HepG2 (cell line): ENCODE data around the gene CDK14. TPM values are rescaled to one million over a fixed set of nuclear protein-coding genes. Genes with fewer than 3 reads are reported as not detected.

Experiments
- ATAC-seq: fragments of 200-7000 bp; cut with Tn5 transposase; 3 replicates; pipeline ENCODE4 v1.9.1; 2020; ENCODE audit warnings: mild to moderate bottlenecking, moderate library complexity
- BruUV-seq: library from RNA; stranded (reverse); fragments of 400-500 nt; replicated peaks from 2 replicates; lab custom pipeline; 2021; lab: Mats Ljungman, UMichigan
- CTCF ChIA-PET: fragments of 300-600 bp; formaldehyde crosslinking; extraction: SDS; loops from one replicate; lab custom pipeline; 2021; ENCODE audit warnings: low total read pairs, inconsistent platforms, low intra/inter-chr PET ratio; lab: Yijun Ruan, JAX
- POLR2A ChIA-PET: fragments of 350-600 bp; sonication (Branson Sonifier 250); formaldehyde crosslinking; loops from one replicate; lab custom pipeline; 2020; ENCODE audit warnings: antibody characterized with exemption, inconsistent platforms; lab: Yijun Ruan, JAX
- DNase-seq: peaks from one replicate; pipeline ENCODE4 v3.0.0-alpha.2; 2015; ENCODE audit warnings: low spot score
- FAIRE-seq: peaks from 3 replicates; lab custom pipeline; 2011; peaks lifted over from hg19 to GRCh38; lab: Jason Lieb, UNC
- H2AFZ ChIP-seq: one replicate; pipeline ENCODE4 v1.6.1; 2011; ENCODE audit warnings: low read length, inconsistent platforms
- H3K27ac ChIP-seq: fragments of 300-600 bp; 3 replicates; pipeline ENCODE4 v1.8.0; 2011; ENCODE audit warnings: mixed run types, mild to moderate bottlenecking, mixed read lengths, low read length, inconsistent platforms; ENCODE audit not compliant: insufficient read depth; ENCODE audit errors: extremely low read length
- H3K27me3 ChIP-seq, 2 experiments: fragments of 200-600 bp in 1 of 2; 2 replicates in 1 of 2; 3 replicates in 1 of 2; pipeline versions ENCODE4 v1.6.0 to v1.8.0; 2011; ENCODE audit warnings: low read length in 2 of 2, mild to moderate bottlenecking in 2 of 2, moderate library complexity in 2 of 2, inconsistent platforms in 1 of 2; ENCODE audit not compliant: insufficient read depth in 2 of 2, control insufficient read depth in 1 of 2
- H3K36me3 ChIP-seq, 2 experiments: fragments of 200-600 bp in 1 of 2; replicated peaks in 1 of 2; 2 replicates in 1 of 2; 3 replicates in 1 of 2; pipeline versions ENCODE4 v1.5.1 to v1.8.0; 2011; ENCODE audit warnings: low read length in 2 of 2, inconsistent platforms in 1 of 2; ENCODE audit not compliant: insufficient read depth in 2 of 2, control insufficient read depth in 1 of 2
- H3K4me1 ChIP-seq: 2 replicates; pipeline ENCODE4 v1.5.1; 2012; ENCODE audit warnings: low read length, inconsistent platforms; ENCODE audit not compliant: insufficient read depth
- H3K4me2 ChIP-seq: 2 replicates; pipeline ENCODE4 v1.6.0; 2011; ENCODE audit warnings: low read depth, low read length, inconsistent platforms
- H3K4me3 ChIP-seq, 3 experiments: fragments of 200-600 bp in 1 of 3; sonication (generic), shearing (Covaris generic) in 1 of 3; replicated peaks in 1 of 3; 2 replicates each; pipeline ENCODE4 v1.5.1; 2011 to 2016; ENCODE audit warnings: low read length in 3 of 3, inconsistent platforms in 2 of 3, low read depth in 2 of 3, mild to moderate bottlenecking in 2 of 3, control low read depth in 1 of 3, mixed read lengths in 1 of 3; ENCODE audit not compliant: insufficient read depth in 1 of 3
- H3K79me2 ChIP-seq: one replicate; pipeline ENCODE4 v1.6.1; 2011; ENCODE audit warnings: low read length, inconsistent platforms; ENCODE audit not compliant: insufficient read depth
- H3K9ac ChIP-seq: 2 replicates; pipeline ENCODE4 v1.6.0; 2011; ENCODE audit warnings: mild to moderate bottlenecking, low read depth, low read length, inconsistent platforms; ENCODE audit not compliant: insufficient read depth
- H3K9me3 ChIP-seq: 2 replicates; pipeline ENCODE4 v1.5.1; 2012; ENCODE audit warnings: mild to moderate bottlenecking, low read length
- H4K20me1 ChIP-seq: 2 replicates; pipeline ENCODE4 v1.6.0; 2011; ENCODE audit warnings: inconsistent platforms, mild to moderate bottlenecking, low read length, moderate library complexity; ENCODE audit not compliant: insufficient read depth
- ATRX ChIP-seq: sonication (generic); formaldehyde crosslinking; IDR thresholded peaks from 2 replicates; pipeline ENCODE4 v1.4.0; 2020; ENCODE audit warnings: missing genetic modification reagents, borderline replicate concordance
- SMARCC2 ChIP-seq: fragments of 450-650 bp; IDR thresholded peaks from 2 replicates; pipeline ENCODE4 v1.6.1; 2017; ENCODE audit warnings: antibody characterized with exemption, mild to moderate bottlenecking
- SP140L ChIP-seq: sonication (generic); formaldehyde crosslinking; IDR thresholded peaks from 2 replicates; pipeline ENCODE4 v1.4.0; 2020; ENCODE audit warnings: missing genetic modification reagents, borderline replicate concordance
- TRIM24 ChIP-seq: sonication (generic); formaldehyde crosslinking; IDR thresholded peaks from 2 replicates; pipeline ENCODE4 v1.8.0; 2022; ENCODE audit warnings: mild to moderate bottlenecking, missing genetic modification reagents
- ZBTB8A ChIP-seq: sonication (generic); formaldehyde crosslinking; IDR thresholded peaks from 2 replicates; pipeline ENCODE4 v1.4.0; 2020; ENCODE audit warnings: mild to moderate bottlenecking, low read depth, missing genetic modification reagents, borderline replicate concordance
- ZNF850 ChIP-seq: sonication (generic); formaldehyde crosslinking; conservative IDR thresholded peaks from 2 replicates; pipeline ENCODE4 v1.9.0; 2021; ENCODE audit warnings: mild to moderate bottlenecking, missing genetic modification reagents
- WGBS: methylation state at CpG from one replicate; pipeline ENCODE4 v1.1.6; 2017; ENCODE audit warnings: low lambda C conversion rate; 5-methylcytosine and 5-hydroxymethylcytosine counted together
- in situ Hi-C: cut with HindIII; loops from 2 replicates; pipeline ENCODE4 v1.10.0; 2017; ENCODE audit warnings: low pct_unique_long_range_greater_than_20kb; ENCODE audit not compliant: extremely low pct_ligation_motif_present
- intact Hi-C: fragments of 100-400 bp; cut with micrococcal nuclease; formaldehyde crosslinking; loops from one replicate; pipeline ENCODE4 v1.10.0; 2022; ENCODE audit not compliant: unreplicated experiment
- polyA plus RNA-seq, 8 experiments: library from polyadenylated mRNA; depleted of rRNA in 3 of 8; stranded (reverse) in 7 of 8; unstranded in 1 of 8; fragments of >200 nt; fragmentation: Illumina TruSeq in 4 of 8; extraction: Trizol in 4 of 8; gene quantifications; 2 replicates each; pipeline versions ENCODE4 v1.2.1 to v1.2.3, GENCODE V29; 2011 to 2016; ENCODE audit warnings: low read depth in 4 of 8, missing spikeins in 1 of 8, mixed read lengths in 1 of 8; ENCODE audit not compliant: insufficient read depth in 1 of 8
- total RNA-seq, 5 experiments: library from RNA; depleted of rRNA; stranded (reverse); fragments of >200 nt; fragmentation: Illumina TruSeq; extraction: Trizol; gene quantifications; 2 replicates each; pipeline ENCODE4 v1.2.3, GENCODE V29; 2016; ENCODE audit warnings: low read depth in 1 of 5
- TF ChIP-seq, protein P1 (sequence below): sonication (generic); formaldehyde crosslinking; IDR thresholded peaks from 2 replicates; pipeline ENCODE4 v1.8.1; 2022; ENCODE audit warnings: low read depth, mild to moderate bottlenecking, missing genetic modification reagents

CDK14 gene
- total and polyA plus RNA-seq, 2 of the 13 experiments (the other 11 are each of a cell fraction or from before 2014, with no cell fraction given): 0.26 to 0.71 TPM

DNA sequence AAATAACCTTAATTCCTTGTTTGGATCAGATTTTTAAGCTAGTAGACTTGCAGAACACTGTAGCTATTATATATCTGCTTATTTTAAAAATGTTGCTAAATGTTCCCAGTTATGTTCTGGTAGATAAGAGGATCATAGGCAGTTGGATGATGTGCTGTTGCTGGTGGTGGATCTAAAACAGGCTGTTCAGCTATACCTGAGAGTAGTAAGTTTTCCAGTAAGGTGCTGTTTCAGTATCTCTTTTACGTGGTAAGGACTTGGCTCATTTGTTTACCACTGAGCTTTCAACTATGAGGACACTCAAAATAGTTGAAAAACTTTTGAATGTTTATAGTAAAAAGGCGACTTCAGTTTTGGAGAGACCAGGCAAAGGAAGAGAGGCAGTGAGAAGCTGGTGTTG is 180.9 kb downstream of the CDK14 start:
- intact Hi-C loops (loop anchor here (10.0 kb wide), 1 partner anchor 462 kb away; no protein-coding TSS in a partner anchor), in situ Hi-C loops (no loop called here)
- no peaks in the 10 kb centered on the region for H4K20me1 ChIP-seq
- TF ChIP-seq ATRX (CRISPR knock-in tag) (no peak), SP140L (no peak), ZBTB8A (CRISPR knock-in tag) (no peak), SMARCC2 (no peak), ZNF850 (no peak), TRIM24 (no peak)
- TF ChIP-seq, protein P1, sequence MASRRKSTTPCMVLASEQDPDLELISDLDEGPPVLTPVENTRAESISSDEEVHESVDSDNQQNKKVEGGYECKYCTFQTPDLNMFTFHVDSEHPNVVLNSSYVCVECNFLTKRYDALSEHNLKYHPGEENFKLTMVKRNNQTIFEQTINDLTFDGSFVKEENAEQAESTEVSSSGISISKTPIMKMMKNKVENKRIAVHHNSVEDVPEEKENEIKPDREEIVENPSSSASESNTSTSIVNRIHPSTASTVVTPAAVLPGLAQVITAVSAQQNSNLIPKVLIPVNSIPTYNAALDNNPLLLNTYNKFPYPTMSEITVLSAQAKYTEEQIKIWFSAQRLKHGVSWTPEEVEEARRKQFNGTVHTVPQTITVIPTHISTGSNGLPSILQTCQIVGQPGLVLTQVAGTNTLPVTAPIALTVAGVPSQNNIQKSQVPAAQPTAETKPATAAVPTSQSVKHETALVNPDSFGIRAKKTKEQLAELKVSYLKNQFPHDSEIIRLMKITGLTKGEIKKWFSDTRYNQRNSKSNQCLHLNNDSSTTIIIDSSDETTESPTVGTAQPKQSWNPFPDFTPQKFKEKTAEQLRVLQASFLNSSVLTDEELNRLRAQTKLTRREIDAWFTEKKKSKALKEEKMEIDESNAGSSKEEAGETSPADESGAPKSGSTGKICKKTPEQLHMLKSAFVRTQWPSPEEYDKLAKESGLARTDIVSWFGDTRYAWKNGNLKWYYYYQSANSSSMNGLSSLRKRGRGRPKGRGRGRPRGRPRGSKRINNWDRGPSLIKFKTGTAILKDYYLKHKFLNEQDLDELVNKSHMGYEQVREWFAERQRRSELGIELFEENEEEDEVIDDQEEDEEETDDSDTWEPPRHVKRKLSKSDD (CRISPR knock-in tag): no peak
- FAIRE-seq: no peak
- no peak overlapping the region for H3K27ac ChIP-seq
- 4% methylated on average over 2 of the region's 2 CpGs for WGBS
- ChIA-PET CTCF (no interaction called here), POLR2A (no interaction called here)
- no peaks in the 10 kb centered on the region for H3K79me2 ChIP-seq
- no peak overlapping the region for H2AFZ ChIP-seq
- DNase-seq: no peak
- BruUV-seq: no TSS peak
- no peak for ATAC-seq
- H3K4me2 ChIP-seq: no peak overlapping the region
- H3K27me3 ChIP-seq: peaks cover 0 to 13% of the 10 kb centered on the region in 2 experiments; a peak in 2 of 5 replicates
- 0 out of 2 replicates have a peak, but pooled peaks cover 3% of the 10 kb centered on the region for H3K4me1 ChIP-seq
- no peak overlapping the region for H3K9ac ChIP-seq
- H3K4me3 ChIP-seq: no peak overlapping the region
- no peaks in the 10 kb centered on the region for H3K36me3 ChIP-seq
- H3K9me3 ChIP-seq: no peaks in the 10 kb centered on the region
